DOHH2 (cell line): ENCODE measurements around the gene GTPBP4.

Experiments
- H3F3A ChIP-seq: fragments of 200-600 bp; sonication (generic), shearing (Covaris generic); 2 replicates; pipeline ENCODE4 v1.6.0; 2016; ENCODE audit warnings: antibody characterized with exemption, mild to moderate bottlenecking; ENCODE audit not compliant: control insufficient read depth, insufficient read depth
- H3K27ac ChIP-seq: fragments of 200-600 bp; sonication (generic); 2 replicates; pipeline ENCODE4 v1.5.1; 2014; ENCODE audit warnings: low read depth, mild to moderate bottlenecking, low read length, moderate library complexity
- H3K27me3 ChIP-seq: fragments of 200-600 bp; sonication (generic); 2 replicates; pipeline ENCODE4 v1.6.1; 2014; ENCODE audit warnings: mild to moderate bottlenecking, low read length, mixed read lengths; ENCODE audit not compliant: control insufficient read depth
- H3K36me3 ChIP-seq: fragments of 200-600 bp; sonication (generic); 2 replicates; pipeline ENCODE4 v1.6.1; 2014; ENCODE audit warnings: mild to moderate bottlenecking, low read length, moderate library complexity, mixed read lengths; ENCODE audit not compliant: control insufficient read depth
- H3K4me1 ChIP-seq: fragments of 200-600 bp; sonication (generic); 2 replicates; pipeline ENCODE4 v1.6.1; 2014; ENCODE audit warnings: mild to moderate bottlenecking, low read length, mixed read lengths; ENCODE audit not compliant: control insufficient read depth
- H3K4me2 ChIP-seq: fragments of 200-600 bp; sonication (generic); 2 replicates; pipeline ENCODE4 v1.6.0; 2014; ENCODE audit warnings: mild to moderate bottlenecking, low read length, moderate library complexity
- H3K4me3 ChIP-seq: fragments of 200-600 bp; sonication (generic); 2 replicates; pipeline ENCODE4 v1.5.1; 2014; ENCODE audit warnings: mild to moderate bottlenecking, low read length, mixed read lengths
- H3K79me2 ChIP-seq: fragments of 200-600 bp; sonication (generic); 2 replicates; pipeline ENCODE4 v1.6.1; 2014; ENCODE audit warnings: mild to moderate bottlenecking, low read length, mixed read lengths; ENCODE audit not compliant: control insufficient read depth
- H3K9me2 ChIP-seq: fragments of 200-600 bp; sonication (generic); replicated peaks from 2 replicates; pipeline ENCODE4 v1.6.1; 2014; ENCODE audit warnings: mild to moderate bottlenecking, low read length, mixed read lengths; ENCODE audit not compliant: control insufficient read depth
- H3K9me3 ChIP-seq: fragments of 200-600 bp; sonication (generic); 2 replicates; pipeline ENCODE4 v1.6.1; 2014; ENCODE audit warnings: antibody characterized with exemption, low read length, mixed read lengths; ENCODE audit not compliant: control insufficient read depth, insufficient read depth
- H4K20me1 ChIP-seq: fragments of 200-600 bp; sonication (generic); 2 replicates; pipeline ENCODE4 v1.6.0; 2014; ENCODE audit warnings: low read depth, mild to moderate bottlenecking, antibody characterized with exemption, low read length, moderate library complexity; ENCODE audit not compliant: control insufficient read depth, insufficient read depth
- CTCF ChIP-seq: fragments of 200-600 bp; sonication (generic); IDR thresholded peaks from one replicate; pipeline ENCODE4 v1.5.1; 2014; ENCODE audit warnings: antibody characterized with exemption, mild to moderate bottlenecking, low read depth, low read length; ENCODE audit not compliant: poor library complexity, severe bottlenecking
- EZH2phosphoT487 ChIP-seq: fragments of 200-600 bp; sonication (generic); IDR thresholded peaks from 2 replicates; pipeline ENCODE4 v1.6.1; 2017; ENCODE audit warnings: borderline replicate concordance, mild to moderate bottlenecking, antibody characterized with exemption, low read length, moderate library complexity, mixed read lengths

Gene GTPBP4

GRCh38 chr10:1022413-1022812 is 34.2 kb downstream of the GTPBP4 start:
- H3K27me3 ChIP-seq: no peaks in the 10 kb centered on the region
- H3K4me1 ChIP-seq: no peaks in the 10 kb centered on the region
- H3F3A ChIP-seq: peaks cover 7% of the 10 kb centered on the region
- H3K9me2 ChIP-seq: no peaks in the 10 kb centered on the region
- no peak overlapping the region for H3K27ac ChIP-seq
- no peak overlapping the region for H3K4me3 ChIP-seq
- no peaks in the 10 kb centered on the region for H4K20me1 ChIP-seq
- no peaks in the 10 kb centered on the region for H3K9me3 ChIP-seq
- TF ChIP-seq CTCF: no peak
- TF ChIP-seq EZH2phosphoT487: no peak
- H3K36me3 ChIP-seq: peaks cover 27% of the 10 kb centered on the region
- no peak overlapping the region for H3K4me2 ChIP-seq
- H3K79me2 ChIP-seq: no peaks in the 10 kb centered on the region

- Histone ChIP-seq H3K36me3 (peaks cover 17% of the 10 kb centered on the region), H3K9me3 (no peaks in the 10 kb centered on the region), H3K4me1 (no peaks in the 10 kb centered on the region), H3K27ac (no peak overlapping the region), H3F3A (0 out of 2 replicates have a peak, but pooled peaks cover 3% of the 10 kb centered on the region), H3K4me2 (no peak overlapping the region), H3K79me2 (no peaks in the 10 kb centered on the region), H4K20me1 (no peaks in the 10 kb centered on the region), H3K4me3 (no peak overlapping the region), H3K9me2 (no peaks in the 10 kb centered on the region), H3K27me3 (no peaks in the 10 kb centered on the region)
- TF ChIP-seq CTCF: no peak
- no peak for TF ChIP-seq EZH2phosphoT487
Observed at GRCh38 chr10:1024103-1024502, 35.9 kb downstream of the GTPBP4 start.

DNA sequence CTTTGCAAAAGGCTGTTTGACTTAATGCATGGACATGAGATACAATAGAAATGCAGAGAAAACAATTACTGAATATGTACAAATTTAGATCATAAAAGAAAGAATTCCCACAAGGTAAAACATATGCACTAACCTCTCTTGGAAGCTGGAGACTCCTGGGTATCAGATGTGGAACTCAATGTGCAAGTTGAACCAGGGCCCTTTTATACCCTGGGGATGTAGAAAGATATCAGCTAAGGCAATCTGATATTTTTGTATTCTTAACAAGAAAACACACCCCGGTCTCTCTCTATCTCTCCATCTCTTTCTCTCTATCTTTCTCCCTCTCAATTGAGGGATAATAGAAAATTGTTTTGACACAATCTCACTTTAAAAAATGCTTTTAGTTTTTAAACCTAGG is 37.4 kb downstream of the GTPBP4 start, which contains the start of gene IDI2:
Gene IDI2, minus strand, starts transcription at position 177 of the 400 bp plus-strand sequence. CDS start 1,136 bp downstream, outside the sequence.
- Histone ChIP-seq H3K4me2 (no peak within 1 kb of the TSS), H3K36me3 (peaks cover 5% of the 10 kb centered on the region), H3K27me3 (no peaks in the 10 kb centered on the region), H3K9me3 (no peaks in the 10 kb centered on the region), H3K9me2 (no peaks in the 10 kb centered on the region), H3K79me2 (no peaks in the 10 kb centered on the region), H3K4me3 (no peak within 1 kb of the TSS), H3F3A (0 out of 2 replicates have a peak, but pooled peaks cover 3% of the 10 kb centered on the region), H3K27ac (no peak within 1 kb of the TSS), H3K4me1 (no peaks in the 10 kb centered on the region), H4K20me1 (no peaks in the 10 kb centered on the region)
- TF ChIP-seq EZH2phosphoT487 (no peak), CTCF (no peak)

DNA sequence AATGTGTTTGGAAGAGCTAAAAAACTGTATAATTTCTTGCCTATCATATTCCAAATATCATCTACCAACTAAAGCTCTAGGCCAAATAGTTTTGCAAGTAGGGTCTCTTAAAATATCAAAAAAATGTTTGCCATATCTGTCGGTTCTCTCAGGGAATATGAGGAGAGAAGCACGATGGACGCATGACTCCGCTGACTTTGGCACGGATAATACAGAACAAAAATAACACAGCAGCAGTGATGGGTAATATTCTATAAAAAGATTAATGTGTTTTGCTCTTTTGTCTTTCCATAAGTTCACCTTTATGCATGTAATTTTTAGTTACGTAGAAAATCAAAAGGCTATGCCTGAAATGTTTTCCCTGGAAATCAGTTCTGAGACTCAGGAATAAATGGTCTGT is 38.3 kb downstream of the GTPBP4 start:
- H3K9me2 ChIP-seq: no peaks in the 10 kb centered on the region
- H3K36me3 ChIP-seq: no peaks in the 10 kb centered on the region; the same call in none of the 2 replicates
- no peaks in the 10 kb centered on the region for H3K79me2 ChIP-seq
- H3K4me2 ChIP-seq: no peak overlapping the region
- 0 out of 2 replicates have a peak, but pooled peaks cover 3% of the 10 kb centered on the region for H3F3A ChIP-seq
- H3K9me3 ChIP-seq: no peaks in the 10 kb centered on the region
- H3K4me1 ChIP-seq: no peaks in the 10 kb centered on the region
- H3K27me3 ChIP-seq: no peaks in the 10 kb centered on the region
- no peak overlapping the region for H3K27ac ChIP-seq
- H4K20me1 ChIP-seq: no peaks in the 10 kb centered on the region
- TF ChIP-seq CTCF: no peak
- no peak for TF ChIP-seq EZH2phosphoT487
- no peak overlapping the region for H3K4me3 ChIP-seq
